ENCODE data around the gene AMOTL1. TPM values are rescaled to one million over a fixed set of nuclear protein-coding genes. Genes with fewer than 3 reads are reported as not detected.

AMOTL1 gene
- total and polyA plus RNA-seq, 9 donors, result 31.1 to 61.9 (median 49.3) TPM

GRCh38 chr11:94730153-94730552, 38.0 kb upstream of the AMOTL1 start:
- peaks cover 9% of the 10 kb centered on the region for H3K4me1 ChIP-seq (ENCODE audit: control insufficient read depth, insufficient read depth, low read length)
- H3K36me3 ChIP-seq (ENCODE audit: control insufficient read depth, insufficient read depth, low read length), result no peaks in the 10 kb centered on the region
- no peaks in the 10 kb centered on the region for H3K27me3 ChIP-seq (ENCODE audit: control insufficient read depth, insufficient read depth, low read length)
- no peak for DNase-seq
- H3K4me3 ChIP-seq (ENCODE audit: low read length), result no peak overlapping the region
- WGBS (ENCODE audit: insufficient coverage), result no CpG with 5 or more reads among the region's 1 CpG
- H3K27ac ChIP-seq (ENCODE audit: low read length), result no peak overlapping the region
- no peaks in the 10 kb centered on the region for H3K9me3 ChIP-seq (replicated peaks; ENCODE audit: control insufficient read depth, low read depth, low read length)

GRCh38 chr11:94731880-94732601, 36.1 kb upstream of the AMOTL1 start:
- WGBS (ENCODE audit: insufficient coverage), result no CpG with 5 or more reads among the region's 3 CpGs

GRCh38 chr11:94732617-94733281, 35.4 kb upstream of the AMOTL1 start:
- Histone ChIP-seq H3K27ac (ENCODE audit: low read length) (peak overlapping the region; percentile 50), H3K4me1 (ENCODE audit: control insufficient read depth, insufficient read depth, low read length) (peaks cover 9% of the 10 kb centered on the region), H3K9me3 (replicated peaks; ENCODE audit: control insufficient read depth, low read depth, low read length) (no peaks in the 10 kb centered on the region), H3K4me3 (ENCODE audit: low read length) (no peak overlapping the region), H3K27me3 (ENCODE audit: control insufficient read depth, insufficient read depth, low read length) (no peaks in the 10 kb centered on the region), H3K36me3 (ENCODE audit: control insufficient read depth, insufficient read depth, low read length) (no peaks in the 10 kb centered on the region)
- peak; percentile 72 for DNase-seq
- 10% methylated on average over 2 of the region's 7 CpGs for WGBS (ENCODE audit: insufficient coverage)

More at GRCh38 chr11:94731880-94732601, 36.1 kb upstream of the AMOTL1 start:
- peak overlapping the region; percentile 50 for H3K27ac ChIP-seq (ENCODE audit: low read length)
- no peaks in the 10 kb centered on the region for H3K36me3 ChIP-seq (ENCODE audit: control insufficient read depth, insufficient read depth, low read length)
- peaks cover 9% of the 10 kb centered on the region for H3K4me1 ChIP-seq (ENCODE audit: control insufficient read depth, insufficient read depth, low read length)
- H3K9me3 ChIP-seq (replicated peaks; ENCODE audit: control insufficient read depth, low read depth, low read length), result no peaks in the 10 kb centered on the region
- no peaks in the 10 kb centered on the region for H3K27me3 ChIP-seq (ENCODE audit: control insufficient read depth, insufficient read depth, low read length)
- no peak overlapping the region for H3K4me3 ChIP-seq (ENCODE audit: low read length)
- no peak for DNase-seq

GRCh38 chr11:94734563-94735275, 33.4 kb upstream of the AMOTL1 start:
- 28% methylated on average over 2 of the region's 4 CpGs for WGBS (ENCODE audit: insufficient coverage)
- H3K4me1 ChIP-seq (ENCODE audit: control insufficient read depth, insufficient read depth, low read length), result peaks cover 13% of the 10 kb centered on the region

GRCh38 chr11:94735907-94736306, 32.2 kb upstream of the AMOTL1 start:
- peaks cover 10% of the 10 kb centered on the region for H3K27me3 ChIP-seq (ENCODE audit: control insufficient read depth, insufficient read depth, low read length)
- no peaks in the 10 kb centered on the region for H3K9me3 ChIP-seq (replicated peaks; ENCODE audit: control insufficient read depth, low read depth, low read length)
- no peak overlapping the region for H3K27ac ChIP-seq (ENCODE audit: low read length)
- no peak overlapping the region for H3K4me3 ChIP-seq (ENCODE audit: low read length)
- no peak for DNase-seq
- H3K36me3 ChIP-seq (ENCODE audit: control insufficient read depth, insufficient read depth, low read length), result no peaks in the 10 kb centered on the region
- peaks cover 20% of the 10 kb centered on the region for H3K4me1 ChIP-seq (ENCODE audit: control insufficient read depth, insufficient read depth, low read length)
- WGBS (ENCODE audit: insufficient coverage), result no CpG with 5 or more reads among the region's 4 CpGs

More at GRCh38 chr11:94734563-94735275, 33.4 kb upstream of the AMOTL1 start:
- H3K36me3 ChIP-seq (ENCODE audit: control insufficient read depth, insufficient read depth, low read length), result no peaks in the 10 kb centered on the region
- no peaks in the 10 kb centered on the region for H3K9me3 ChIP-seq (replicated peaks; ENCODE audit: control insufficient read depth, low read depth, low read length)
- DNase-seq, result no peak
- H3K27me3 ChIP-seq (ENCODE audit: control insufficient read depth, insufficient read depth, low read length), result peaks cover 4% of the 10 kb centered on the region
- H3K4me3 ChIP-seq (ENCODE audit: low read length), result no peak overlapping the region
- H3K27ac ChIP-seq (ENCODE audit: low read length), result no peak overlapping the region

GRCh38 chr11:94737171-94737611, 31.0 kb upstream of the AMOTL1 start:
- Histone ChIP-seq H3K9me3 (replicated peaks; ENCODE audit: control insufficient read depth, low read depth, low read length) (no peaks in the 10 kb centered on the region), H3K4me3 (ENCODE audit: low read length) (no peak overlapping the region), H3K36me3 (ENCODE audit: control insufficient read depth, insufficient read depth, low read length) (no peaks in the 10 kb centered on the region), H3K27ac (ENCODE audit: low read length) (no peak overlapping the region), H3K4me1 (ENCODE audit: control insufficient read depth, insufficient read depth, low read length) (peaks cover 29% of the 10 kb centered on the region), H3K27me3 (ENCODE audit: control insufficient read depth, insufficient read depth, low read length) (peaks cover 13% of the 10 kb centered on the region)
- no CpG with 5 or more reads among the region's 2 CpGs for WGBS (ENCODE audit: insufficient coverage)
- no peak for DNase-seq

- H3K36me3 ChIP-seq (ENCODE audit: control insufficient read depth, insufficient read depth, low read length), result no peaks in the 10 kb centered on the region
- no peak overlapping the region for H3K4me3 ChIP-seq (ENCODE audit: low read length)
- WGBS (ENCODE audit: insufficient coverage), result 100% methylated on average over 1 of the region's 1 CpG
Measured at GRCh38 chr11:94738746-94739145, 29.4 kb upstream of the AMOTL1 start.

GRCh38 chr11:94739331-94739730, 28.8 kb upstream of the AMOTL1 start:
- no peaks in the 10 kb centered on the region for H3K9me3 ChIP-seq (replicated peaks; ENCODE audit: control insufficient read depth, low read depth, low read length)
- no peak overlapping the region for H3K27ac ChIP-seq (ENCODE audit: low read length)
- no CpG with 5 or more reads among the region's 2 CpGs for WGBS (ENCODE audit: insufficient coverage)
- H3K27me3 ChIP-seq (ENCODE audit: control insufficient read depth, insufficient read depth, low read length), result peaks cover 13% of the 10 kb centered on the region
- H3K4me3 ChIP-seq (ENCODE audit: low read length), result no peak overlapping the region
- H3K36me3 ChIP-seq (ENCODE audit: control insufficient read depth, insufficient read depth, low read length), result no peaks in the 10 kb centered on the region
- H3K4me1 ChIP-seq (ENCODE audit: control insufficient read depth, insufficient read depth, low read length), result peaks cover 26% of the 10 kb centered on the region
- DNase-seq, result no peak

More at GRCh38 chr11:94738746-94739145, 29.4 kb upstream of the AMOTL1 start:
- Histone ChIP-seq H3K27ac (ENCODE audit: low read length) (no peak overlapping the region), H3K9me3 (replicated peaks; ENCODE audit: control insufficient read depth, low read depth, low read length) (no peaks in the 10 kb centered on the region), H3K27me3 (ENCODE audit: control insufficient read depth, insufficient read depth, low read length) (peaks cover 13% of the 10 kb centered on the region), H3K4me1 (ENCODE audit: control insufficient read depth, insufficient read depth, low read length) (peaks cover 26% of the 10 kb centered on the region)
- no peak for DNase-seq

GRCh38 chr11:94740083-94741021, 27.8 kb upstream of the AMOTL1 start:
- peak; percentile 87 for DNase-seq
- Histone ChIP-seq H3K4me1 (ENCODE audit: control insufficient read depth, insufficient read depth, low read length) (peaks cover 20% of the 10 kb centered on the region), H3K9me3 (replicated peaks; ENCODE audit: control insufficient read depth, low read depth, low read length) (no peaks in the 10 kb centered on the region), H3K27me3 (ENCODE audit: control insufficient read depth, insufficient read depth, low read length) (peaks cover 13% of the 10 kb centered on the region), H3K27ac (ENCODE audit: low read length) (no peak overlapping the region), H3K36me3 (ENCODE audit: control insufficient read depth, insufficient read depth, low read length) (no peaks in the 10 kb centered on the region), H3K4me3 (ENCODE audit: low read length) (peak overlapping the region; percentile 49)
- 1% methylated on average over 77 of the region's 82 CpGs for WGBS (ENCODE audit: insufficient coverage)

Measured in muscle of leg (tissue), 11 donors.